Head of caudate nucleus (tissue), 42 donors: ENCODE data around the gene CAPSL.
"Not testable (repeated sequence)": the region's sequence is repeated elsewhere in the genome, so short reads cannot be mapped to it uniquely, and the experiment has no call there.

Experiments used
- DNase-seq, 42 donors: peaks; one replicate each; pipeline versions ENCODE4 v3.0.0 to v3.0.0-alpha.2; 2020 to 2021; ENCODE audit warnings: mixed read lengths in 7 of 42
- intact Hi-C: fragments of 100-400 bp; cut with DNase I; formaldehyde crosslinking; loops from one replicate; pipeline ENCODE4 v1.15.0; 2022

Gene CAPSL

DNA sequence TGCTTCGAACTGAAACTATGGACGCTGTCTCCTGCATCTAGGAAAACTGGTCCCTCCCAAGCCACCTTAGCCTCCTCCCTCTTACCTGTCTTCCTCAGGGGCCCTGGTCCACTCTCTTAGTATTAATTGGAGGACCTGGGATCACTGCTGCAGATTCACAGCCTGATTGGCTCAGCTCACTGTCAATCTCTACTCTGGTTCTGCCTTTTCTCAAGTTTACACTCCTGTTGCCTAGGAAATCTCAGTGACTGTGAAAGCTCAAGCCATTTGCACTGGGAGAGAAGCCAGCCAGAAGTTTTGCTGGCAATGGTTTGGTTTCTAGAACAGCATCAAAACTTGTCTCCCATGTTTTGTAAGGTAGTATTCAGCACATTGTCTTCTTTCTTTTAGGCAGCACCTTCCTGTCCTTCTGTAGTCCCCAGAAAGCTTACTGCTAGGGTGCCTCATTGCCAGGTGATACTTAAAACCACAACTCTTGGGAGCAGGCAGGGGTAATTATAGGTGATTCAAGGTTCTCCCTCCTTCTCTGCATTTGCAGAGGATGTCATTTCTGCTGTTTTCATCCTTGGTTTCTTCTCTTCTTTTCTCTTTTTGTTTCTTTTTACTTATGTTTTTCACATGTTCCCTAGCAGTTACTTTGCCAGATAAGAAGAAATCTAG, at the start of gene CAPSL:
Gene CAPSL (minus strand): TSS at position 55 of the 660 bp plus-strand sequence. CDS start 17,502 bp downstream, outside the sequence.
- intact Hi-C loops = no loop called here
- peak in 34 of 42 donors; percentile 10 to 74 (median 48) for DNase-seq

GRCh38 chr5:35987776-35988175, 49.4 kb upstream of the CAPSL start:
- intact Hi-C loops = no loop called here

DNA sequence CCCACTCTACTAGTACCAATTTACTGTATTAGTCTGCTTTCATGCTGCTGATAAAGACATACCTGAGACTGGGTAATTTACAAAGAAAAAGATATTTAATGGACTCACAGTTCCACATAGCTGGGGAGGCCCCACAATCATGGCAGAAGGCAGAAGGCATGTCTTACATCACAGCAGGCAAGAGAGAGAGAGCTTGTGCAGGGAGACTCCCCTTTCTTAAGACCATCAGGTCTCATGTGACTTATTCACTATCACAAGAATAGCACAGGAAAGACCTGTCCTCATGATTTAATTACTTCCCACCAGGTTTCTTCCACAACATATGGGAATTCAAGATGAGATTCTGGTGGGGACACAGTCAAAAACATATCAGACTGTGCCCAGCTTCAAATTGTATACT, 41.3 kb upstream of the CAPSL start:
- no peak for DNase-seq
- intact Hi-C loops = no loop called here

More at GRCh38 chr5:35987776-35988175, 49.4 kb upstream of the CAPSL start:
- DNase-seq = no peak

GRCh38 chr5:35976859-35977258, 38.4 kb upstream of the CAPSL start:
- intact Hi-C loops, DNase-seq: not testable (repeated sequence)

DNA sequence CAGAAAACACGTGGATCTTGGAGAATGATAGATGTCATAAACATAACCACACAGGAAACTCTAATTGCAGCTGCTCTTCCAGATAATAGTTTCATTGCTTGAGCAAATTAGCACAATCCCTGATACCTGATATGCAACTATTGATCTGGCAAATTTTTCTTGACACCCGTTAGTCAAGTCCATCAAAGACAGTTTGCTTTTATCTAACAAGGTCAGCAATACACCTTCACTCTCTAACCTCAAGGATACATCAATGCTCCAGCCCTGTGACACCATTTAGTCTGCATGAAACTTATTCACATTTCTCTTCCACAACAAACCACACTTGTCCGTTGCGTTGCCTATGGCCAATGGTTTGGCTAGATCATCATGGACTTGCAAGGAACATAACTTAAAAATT, 36.1 kb upstream of the CAPSL start:
- intact Hi-C loops = no loop called here
- DNase-seq = no peak

DNA sequence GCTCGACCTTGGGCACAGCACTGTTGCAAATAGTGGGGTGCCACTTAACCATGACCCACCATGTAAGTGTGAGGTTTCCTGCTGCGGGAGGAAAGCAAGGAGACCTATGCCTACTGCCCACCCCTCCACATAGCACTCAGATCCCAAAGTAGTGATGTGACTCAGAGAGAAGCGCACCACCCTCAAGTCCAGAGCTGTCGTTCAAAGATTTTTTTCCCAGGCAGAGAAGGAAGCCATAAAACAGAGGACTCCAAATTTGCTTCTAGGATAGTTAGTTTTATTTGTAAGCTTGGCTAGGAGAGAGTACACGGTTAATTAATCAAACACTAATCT, 33.4 kb upstream of the CAPSL start:
- no peak for DNase-seq
- intact Hi-C loops = no loop called here

- no peak for DNase-seq
- intact Hi-C loops = no loop called here
Observed at GRCh38 chr5:35971186-35971877, 32.9 kb upstream of the CAPSL start.

- intact Hi-C loops = no loop called here
- DNase-seq = no peak
Observed at GRCh38 chr5:35963381-35963843, 25.0 kb upstream of the CAPSL start.

- no peak for DNase-seq
- intact Hi-C loops = no loop called here
Observed at GRCh38 chr5:35960328-35960727, 21.9 kb upstream of the CAPSL start.

- no peak for DNase-seq
- intact Hi-C loops = no loop called here
Observed at GRCh38 chr5:35956429-35956828, 18.0 kb upstream of the CAPSL start.

DNA sequence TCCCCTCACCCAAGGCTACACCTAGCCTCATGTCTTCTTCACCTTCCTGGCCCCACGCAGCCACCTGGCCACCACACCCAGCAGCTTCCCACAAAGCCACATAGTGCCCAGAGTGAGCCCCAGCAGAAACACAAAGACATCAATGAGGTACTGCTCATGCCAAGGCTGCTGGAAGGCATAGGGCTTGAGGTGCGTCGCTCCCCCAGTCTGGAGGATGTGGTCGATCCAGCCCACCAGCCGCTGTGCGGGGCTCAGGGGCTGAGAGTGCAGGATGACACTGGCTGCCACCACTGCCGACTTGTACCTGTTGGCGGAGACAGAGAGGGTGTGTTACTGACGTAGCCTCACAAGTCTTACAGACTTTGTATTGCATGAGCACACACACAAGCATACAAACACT, 15.8 kb upstream of the CAPSL start:
- intact Hi-C loops = no loop called here
- no peak for DNase-seq

- intact Hi-C loops = no loop called here
- DNase-seq = no peak
Observed at GRCh38 chr5:35947085-35947484, 8.7 kb upstream of the CAPSL start.

- intact Hi-C loops = no loop called here
- DNase-seq = no peak
Observed at GRCh38 chr5:35939639-35940038, 1.2 kb upstream of the CAPSL start.

- intact Hi-C loops = loop anchor here (5.0 to 10.0 kb wide), 3 partner anchors 272 to 842 kb away; partner anchors contain the start of gene SPEF2
- peak in 34 of 42 donors; percentile 15 to 89 (median 62) for DNase-seq
Observed at GRCh38 chr5:35926389-35927051, 11.9 kb downstream of the CAPSL start.

- intact Hi-C loops = loop anchor here (5.0 to 10.0 kb wide), 4 partner anchors 148 to 840 kb away; partner anchors contain the start of gene SPEF2
- DNase-seq = peak; percentile 65 to 90 (median 81)
Observed at GRCh38 chr5:35924950-35925722, 13.3 kb downstream of the CAPSL start.

GRCh38 chr5:35924122-35924949, 14.1 kb downstream of the CAPSL start:
- no peak for DNase-seq
- intact Hi-C loops = loop anchor here (5.0 to 10.0 kb wide), 3 partner anchors 147 to 840 kb away; no protein-coding TSS in a partner anchor

DNA sequence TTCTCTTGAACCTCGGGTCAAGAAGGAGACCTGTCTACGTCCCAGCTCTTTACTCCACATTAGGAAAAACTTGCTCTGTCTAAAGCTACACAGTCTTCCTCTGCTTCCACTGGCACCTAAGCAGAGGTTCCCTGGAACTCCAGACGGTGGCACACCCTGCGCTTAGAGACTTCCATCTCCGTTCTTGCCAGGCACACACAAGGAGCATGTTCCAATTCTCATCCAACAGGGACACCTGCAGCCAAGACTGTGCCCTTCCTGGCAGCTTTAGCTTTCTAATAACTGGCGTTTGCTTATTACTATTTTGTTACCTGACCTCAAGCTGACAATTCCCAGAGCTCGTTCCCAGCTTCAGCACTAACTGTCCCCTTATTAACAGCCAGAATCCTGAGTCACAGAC, 16.0 kb downstream of the CAPSL start:
- intact Hi-C loops = loop anchor here (5.0 to 10.0 kb wide), 3 partner anchors 145 to 838 kb away; no protein-coding TSS in a partner anchor
- no peak for DNase-seq

DNA sequence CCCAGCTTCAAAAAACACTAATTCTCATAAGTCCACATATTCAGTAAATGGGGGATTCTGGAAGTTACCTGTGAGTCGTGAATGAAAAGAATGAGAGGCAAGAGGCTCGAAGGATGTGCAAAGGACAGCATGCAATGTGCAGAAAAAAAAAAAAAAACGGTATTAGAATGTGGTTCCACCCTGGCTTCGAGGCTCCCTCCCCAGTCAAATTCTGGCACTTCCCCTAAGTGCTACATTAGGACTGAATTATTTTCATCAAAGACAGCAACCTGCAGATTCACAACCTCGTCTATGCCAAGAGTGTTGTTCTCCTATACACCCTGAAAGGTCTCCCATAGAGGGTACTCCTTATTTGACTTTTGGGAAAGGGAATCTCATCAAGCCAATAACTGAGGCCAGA, 16.5 kb downstream of the CAPSL start:
- DNase-seq = no peak
- intact Hi-C loops = loop anchor here (5.0 to 10.0 kb wide), 3 partner anchors 145 to 837 kb away; no protein-coding TSS in a partner anchor
